ENCODE results near the gene RFT1.
"Not testable (repeated sequence)": the region's sequence is repeated elsewhere in the genome, so short reads cannot be mapped to it uniquely, and the experiment has no call there.

RFT1 gene

GRCh38 chr3:53162672-53163443 is 32.6 kb upstream of the RFT1 start:
- DNase-seq (ENCODE audit: low spot score) = no peak

- peak; percentile 22 for DNase-seq (ENCODE audit: low spot score)
Observed at GRCh38 chr3:53161820-53162671, 31.8 kb upstream of the RFT1 start.

- no peak for DNase-seq (ENCODE audit: low spot score)
Observed at GRCh38 chr3:53161450-53161819, 31.2 kb upstream of the RFT1 start.

DNA sequence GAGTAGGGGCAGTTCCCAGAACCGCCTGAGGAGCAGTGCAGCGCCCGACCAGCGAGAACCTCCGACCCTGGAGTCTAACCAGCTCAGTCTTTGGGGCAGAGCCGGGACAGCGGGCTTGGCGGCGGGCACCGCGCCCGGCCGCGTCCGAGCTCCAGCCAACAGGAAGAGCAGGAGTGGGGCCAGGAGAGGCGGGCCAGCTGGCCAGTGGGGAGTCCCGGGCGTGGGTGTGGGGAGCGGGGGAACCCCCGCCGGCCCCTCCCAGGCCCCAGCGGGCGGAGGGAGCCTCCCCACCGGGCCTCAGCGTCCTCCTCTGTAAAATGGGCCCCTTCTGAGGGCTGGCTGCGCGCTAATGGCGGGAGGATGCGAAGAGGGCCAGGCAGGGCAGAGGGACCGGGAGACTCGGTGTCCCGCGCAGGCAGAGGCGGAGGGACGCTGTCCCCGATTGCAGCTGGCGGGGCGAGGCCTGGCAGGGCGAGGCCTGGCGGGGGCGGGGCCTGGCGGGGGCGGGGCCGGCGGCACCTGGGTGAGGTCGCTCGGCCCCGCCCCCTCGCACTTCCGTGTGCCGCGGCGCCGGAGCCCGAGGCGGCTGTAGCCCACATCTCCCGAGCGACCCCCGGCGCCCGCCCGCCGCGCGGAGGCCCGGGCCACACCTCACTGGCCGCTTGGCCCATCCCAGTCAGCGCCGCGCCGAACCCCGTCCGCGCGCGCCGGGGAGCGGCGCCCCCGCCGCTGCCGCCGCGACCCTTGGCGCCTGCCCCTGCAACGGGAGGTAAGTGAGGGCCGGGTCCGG is 30.6 kb upstream of the RFT1 start, which contains the start of gene PRKCD:
PRKCD (plus strand) TSS at position 550 of the 790 bp plus-strand sequence. CDS start 17,214 bp downstream, outside the sequence.
- peak; percentile 70 for DNase-seq (ENCODE audit: low spot score)

- no peak for DNase-seq (ENCODE audit: low spot score)
Observed at GRCh38 chr3:53160061-53160659, 29.9 kb upstream of the RFT1 start.

DNA sequence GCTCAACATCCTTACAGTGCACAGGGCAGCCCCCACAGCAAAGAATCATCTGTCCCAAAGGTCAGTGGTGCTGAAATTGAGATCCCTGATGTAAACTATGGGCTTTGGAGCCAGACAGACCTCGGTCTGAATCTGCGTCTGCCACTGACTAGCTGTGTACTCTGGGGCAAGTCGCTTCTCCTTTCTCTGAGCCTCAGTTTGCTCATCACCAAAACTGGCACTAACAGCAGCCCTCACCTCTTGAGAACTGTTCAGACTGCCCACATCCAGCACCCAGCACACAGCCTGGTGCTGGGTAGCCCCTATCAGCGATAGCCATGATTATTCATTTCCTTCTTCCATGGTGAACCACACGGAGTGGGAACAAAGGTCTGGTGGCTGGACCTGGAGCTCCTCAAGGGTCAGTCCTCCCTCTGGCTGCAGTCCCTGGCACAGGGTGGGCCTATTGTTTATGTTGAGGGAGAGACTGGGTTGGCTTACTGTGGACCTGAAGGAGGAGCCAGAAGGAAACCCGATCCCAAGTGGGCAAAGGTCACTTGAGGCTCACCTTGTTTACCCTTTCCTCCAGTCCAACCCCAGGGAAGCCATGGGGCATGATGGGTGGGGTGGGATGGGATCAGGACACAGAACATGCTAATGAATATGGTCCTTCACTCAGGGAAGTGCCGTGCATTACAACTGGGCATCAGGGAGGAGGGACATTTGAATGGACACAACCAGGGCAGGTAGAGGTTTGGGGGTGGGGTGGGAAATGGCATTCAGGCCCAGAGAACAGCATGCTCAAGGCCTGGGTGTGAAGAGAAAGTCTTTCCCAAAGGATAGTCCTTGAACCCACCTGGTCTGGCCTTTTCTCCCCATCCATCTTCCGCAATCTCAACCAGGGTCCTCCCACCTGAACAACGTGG is 29.2 kb upstream of the RFT1 start:
- peak; percentile 78 for DNase-seq (ENCODE audit: low spot score)

DNA sequence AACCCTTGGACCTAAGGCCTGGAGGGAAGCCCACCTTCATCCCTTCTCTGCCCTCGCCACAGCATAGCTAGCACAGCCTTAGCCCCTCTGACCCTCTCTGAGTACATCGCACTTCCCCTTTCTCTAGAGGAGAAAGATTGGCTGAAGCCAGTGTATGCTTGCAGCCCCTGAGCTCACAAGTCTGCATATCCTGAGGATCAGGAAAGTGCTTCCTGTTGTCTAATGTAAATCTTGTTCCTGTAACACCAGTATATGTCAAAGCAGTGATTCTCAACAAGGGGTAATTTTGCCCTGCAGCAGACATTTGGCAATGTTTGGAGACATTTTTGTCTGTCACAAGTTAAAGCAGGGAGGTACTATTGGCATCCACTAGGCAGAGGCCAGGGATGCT is 28.5 kb upstream of the RFT1 start:
- DNase-seq (ENCODE audit: low spot score) = no peak

GRCh38 chr3:53157974-53158580 is 27.8 kb upstream of the RFT1 start:
- no peak for DNase-seq (ENCODE audit: low spot score)

- DNase-seq (ENCODE audit: low spot score) = no peak
Observed at GRCh38 chr3:53156368-53156834, 26.2 kb upstream of the RFT1 start.

GRCh38 chr3:53155760-53156159 is 25.5 kb upstream of the RFT1 start:
- no peak for DNase-seq (ENCODE audit: low spot score)

GRCh38 chr3:53154881-53155285 is 24.6 kb upstream of the RFT1 start:
- DNase-seq (ENCODE audit: low spot score) = no peak

DNA sequence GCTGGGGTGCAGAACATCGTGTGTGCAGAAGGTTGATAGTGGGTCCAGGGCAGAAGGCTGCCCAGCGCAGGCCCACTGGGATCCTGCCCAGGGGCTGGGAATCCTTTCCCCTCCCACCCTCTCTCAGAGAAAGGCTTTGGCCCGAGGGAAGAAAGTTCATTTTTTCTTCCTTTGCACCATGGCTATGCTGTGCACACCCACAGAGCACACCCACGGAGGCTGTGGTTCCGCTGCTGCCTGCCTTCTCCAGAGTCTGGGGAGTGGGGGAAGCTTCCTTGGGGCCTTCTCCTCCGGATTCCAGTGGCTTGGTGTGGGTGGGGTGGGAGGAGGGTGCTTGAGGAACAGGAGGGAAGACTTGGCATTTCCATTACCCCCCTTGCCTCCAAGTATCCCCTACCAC is 23.7 kb upstream of the RFT1 start:
- no peak for DNase-seq (ENCODE audit: low spot score)

- DNase-seq (ENCODE audit: low spot score) = no peak
Observed at GRCh38 chr3:53153264-53153823, 23.1 kb upstream of the RFT1 start.

DNA sequence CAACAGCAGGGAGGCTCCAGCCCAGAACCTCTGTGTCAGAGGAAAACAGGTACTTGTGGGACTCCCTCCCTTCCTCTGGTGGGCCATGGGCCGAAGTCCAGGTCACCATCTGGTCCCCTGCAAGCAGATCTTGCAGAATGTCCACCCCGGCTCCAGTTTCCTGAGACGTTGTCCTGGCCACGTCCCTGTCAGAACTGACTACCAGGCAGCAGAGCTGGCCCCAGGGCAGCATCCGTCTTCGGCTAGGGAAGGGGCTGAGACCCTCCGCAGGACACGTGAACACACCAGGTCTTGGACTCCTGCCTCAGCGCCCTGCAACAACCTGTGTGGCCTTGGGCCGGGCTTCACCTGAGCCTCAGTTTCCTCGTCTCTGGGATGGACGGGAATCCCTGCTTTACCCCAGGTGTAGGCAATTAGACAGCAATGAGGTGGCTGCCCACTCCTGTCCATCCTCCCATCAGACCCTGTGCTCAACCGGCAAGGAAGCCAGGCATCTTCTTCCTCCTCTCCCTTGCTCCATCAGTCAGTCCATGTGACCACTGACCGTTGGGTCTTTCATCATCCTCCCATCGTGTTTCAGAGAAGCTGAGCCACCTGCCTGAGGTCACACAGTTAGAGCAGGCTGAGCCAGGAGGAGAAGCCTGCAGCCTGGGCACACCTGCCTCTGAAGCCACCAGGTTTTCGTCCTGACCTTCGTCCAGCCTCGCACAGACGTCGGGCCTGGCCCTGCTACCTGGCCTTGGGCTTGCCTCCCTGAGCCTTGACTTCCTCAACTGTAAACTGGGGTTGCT is 21.8 kb upstream of the RFT1 start:
- DNase-seq (ENCODE audit: low spot score) = no peak

DNA sequence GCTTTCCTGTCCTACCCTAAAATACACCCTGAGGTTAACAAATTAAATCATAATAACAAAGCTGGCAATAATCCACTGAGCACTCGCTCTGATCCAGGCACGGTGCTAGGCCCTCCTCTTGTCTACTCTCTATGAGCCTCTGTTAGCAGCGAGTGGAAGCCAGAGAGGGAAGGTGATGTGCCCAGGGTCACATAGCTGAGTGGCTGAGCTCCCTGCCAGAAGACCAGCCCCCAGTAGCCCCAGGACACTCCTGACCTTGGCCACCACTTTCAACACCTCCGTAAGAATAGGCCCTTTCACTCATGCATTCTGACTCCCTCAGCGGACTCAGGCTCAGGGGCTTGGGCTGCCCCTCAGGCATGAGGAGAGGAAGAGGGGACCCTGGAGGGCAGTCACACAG is 21.2 kb upstream of the RFT1 start:
- no peak for DNase-seq (ENCODE audit: low spot score)

DNA sequence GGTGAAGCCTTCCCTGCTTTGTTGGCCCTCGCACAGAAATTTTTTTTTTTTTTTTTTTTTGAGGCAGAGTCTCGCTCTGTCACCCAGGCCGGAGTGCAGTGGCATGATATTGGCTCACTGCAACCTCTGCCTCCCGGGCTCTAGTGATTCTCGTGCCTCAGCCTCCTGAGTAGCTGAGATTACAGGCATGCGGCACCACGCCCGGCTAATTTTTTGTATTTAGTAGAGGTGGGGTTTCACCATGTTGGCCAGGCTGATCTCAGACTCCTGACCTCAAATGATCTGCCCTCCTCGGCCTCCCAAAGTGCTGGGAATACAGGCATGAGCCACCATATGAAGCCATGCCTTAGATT is 20.8 kb upstream of the RFT1 start:
- not testable (repeated sequence) for DNase-seq (ENCODE audit: low spot score)

- DNase-seq (ENCODE audit: low spot score) = no peak
Observed at GRCh38 chr3:53150247-53151085, 20.2 kb upstream of the RFT1 start.

GRCh38 chr3:53149699-53150098 is 19.5 kb upstream of the RFT1 start:
- no peak for DNase-seq (ENCODE audit: low spot score)

Data from HuH-7.5 (cell line).